Osteoblast (primary cell): Measurements from ENCODE around the gene POLE2. TPM values are rescaled to one million over a fixed set of nuclear protein-coding genes. Genes with fewer than 3 reads are reported as not detected.
A peak's percentile ranks its signal among the peaks of the same experiment; 100 is the strongest.

Source experiments
- DNase-seq: peaks from one replicate; pipeline ENCODE4 v3.0.0; 2011; ENCODE audit warnings: low spot score, mixed read lengths; ENCODE audit not compliant: insufficient read length; ENCODE audit errors: missing footprints
- H2AFZ ChIP-seq: 2 replicates; pipeline ENCODE4 v1.6.0; 2011; ENCODE audit warnings: mild to moderate bottlenecking, low read length
- H3K27ac ChIP-seq: 2 replicates; pipeline ENCODE4 v1.5.1; 2011; ENCODE audit warnings: mild to moderate bottlenecking, low read depth, low read length, moderate library complexity
- H3K27me3 ChIP-seq: 2 replicates; pipeline ENCODE4 v1.6.0; 2012; ENCODE audit warnings: mild to moderate bottlenecking, control low read depth, inconsistent platforms, low read length, moderate library complexity; ENCODE audit not compliant: insufficient read depth
- H3K36me3 ChIP-seq: 2 replicates; pipeline ENCODE4 v1.5.1; 2011; ENCODE audit warnings: mild to moderate bottlenecking, low read length, control low read depth, moderate library complexity; ENCODE audit not compliant: insufficient read depth
- H3K4me1 ChIP-seq: 2 replicates; pipeline ENCODE4 v1.5.1; 2011; ENCODE audit warnings: mild to moderate bottlenecking, low read length, control low read depth, moderate library complexity; ENCODE audit not compliant: insufficient read depth
- H3K4me2 ChIP-seq: 2 replicates; pipeline ENCODE4 v1.6.0; 2011; ENCODE audit warnings: mild to moderate bottlenecking, low read length; ENCODE audit not compliant: insufficient read depth
- H3K4me3 ChIP-seq: fragments of 200-600 bp; sonication (generic); 3 replicates; pipeline ENCODE4 v1.5.1; 2012; ENCODE audit warnings: mild to moderate bottlenecking, low read length, inconsistent platforms; ENCODE audit not compliant: insufficient read depth
- H3K79me2 ChIP-seq: 2 replicates; pipeline ENCODE4 v1.6.0; 2012; ENCODE audit warnings: mild to moderate bottlenecking, low read length, control low read depth, inconsistent platforms; ENCODE audit not compliant: insufficient read depth
- H3K9me3 ChIP-seq: 2 replicates; pipeline ENCODE4 v1.5.1; 2011; ENCODE audit warnings: low read depth, low read length, control low read depth
- H4K20me1 ChIP-seq: 2 replicates; pipeline ENCODE4 v1.6.0; 2012; ENCODE audit warnings: mild to moderate bottlenecking, low read length, control low read depth; ENCODE audit not compliant: insufficient read depth
- total RNA-seq: library from RNA; depleted of rRNA; stranded (reverse); fragments of >200 nt; gene quantifications from 2 replicates; pipeline ENCODE4 v1.2.3, GENCODE V29; 2012
- TF ChIP-seq, protein P1 (sequence below): IDR thresholded peaks from 2 replicates; pipeline ENCODE4 v1.5.1; 2011; ENCODE audit warnings: mild to moderate bottlenecking, low read depth, low read length, moderate library complexity; ENCODE audit errors: extremely low read depth

POLE2 gene
- total RNA-seq, 1 donor, result 6.2 TPM

DNA sequence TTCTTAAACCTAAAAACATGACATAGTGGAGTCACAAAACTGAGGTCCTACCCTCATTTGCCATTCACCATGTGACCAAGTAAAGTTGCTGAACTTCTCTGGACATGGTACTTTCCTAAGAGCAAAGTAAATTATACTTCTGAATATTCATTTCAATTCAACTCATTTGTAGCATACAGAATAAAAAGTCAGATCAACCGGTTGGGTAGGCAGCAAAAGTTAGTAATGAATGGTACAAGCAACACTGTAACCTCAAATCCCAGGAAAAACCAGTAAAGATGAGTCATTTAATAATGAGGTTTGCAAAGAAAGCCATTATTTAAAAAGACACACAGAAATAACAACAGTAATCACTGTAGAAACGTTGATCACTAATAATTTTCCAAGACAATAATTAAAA lies 8.7 kb downstream of the POLE2 start:
- H3K27me3 ChIP-seq, result no peaks in the 10 kb centered on the region
- peaks cover 6% of the 10 kb centered on the region for H3K4me1 ChIP-seq
- DNase-seq, result no peak
- no peak overlapping the region for H2AFZ ChIP-seq
- H4K20me1 ChIP-seq, result no peaks in the 10 kb centered on the region
- no peak overlapping the region for H3K4me3 ChIP-seq
- no peaks in the 10 kb centered on the region for H3K79me2 ChIP-seq
- H3K4me2 ChIP-seq, result no peak overlapping the region
- TF ChIP-seq, protein P1, sequence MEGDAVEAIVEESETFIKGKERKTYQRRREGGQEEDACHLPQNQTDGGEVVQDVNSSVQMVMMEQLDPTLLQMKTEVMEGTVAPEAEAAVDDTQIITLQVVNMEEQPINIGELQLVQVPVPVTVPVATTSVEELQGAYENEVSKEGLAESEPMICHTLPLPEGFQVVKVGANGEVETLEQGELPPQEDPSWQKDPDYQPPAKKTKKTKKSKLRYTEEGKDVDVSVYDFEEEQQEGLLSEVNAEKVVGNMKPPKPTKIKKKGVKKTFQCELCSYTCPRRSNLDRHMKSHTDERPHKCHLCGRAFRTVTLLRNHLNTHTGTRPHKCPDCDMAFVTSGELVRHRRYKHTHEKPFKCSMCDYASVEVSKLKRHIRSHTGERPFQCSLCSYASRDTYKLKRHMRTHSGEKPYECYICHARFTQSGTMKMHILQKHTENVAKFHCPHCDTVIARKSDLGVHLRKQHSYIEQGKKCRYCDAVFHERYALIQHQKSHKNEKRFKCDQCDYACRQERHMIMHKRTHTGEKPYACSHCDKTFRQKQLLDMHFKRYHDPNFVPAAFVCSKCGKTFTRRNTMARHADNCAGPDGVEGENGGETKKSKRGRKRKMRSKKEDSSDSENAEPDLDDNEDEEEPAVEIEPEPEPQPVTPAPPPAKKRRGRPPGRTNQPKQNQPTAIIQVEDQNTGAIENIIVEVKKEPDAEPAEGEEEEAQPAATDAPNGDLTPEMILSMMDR, result no peak
- H3K9me3 ChIP-seq, result no peaks in the 10 kb centered on the region
- no peak overlapping the region for H3K27ac ChIP-seq
- no peaks in the 10 kb centered on the region for H3K36me3 ChIP-seq

DNA sequence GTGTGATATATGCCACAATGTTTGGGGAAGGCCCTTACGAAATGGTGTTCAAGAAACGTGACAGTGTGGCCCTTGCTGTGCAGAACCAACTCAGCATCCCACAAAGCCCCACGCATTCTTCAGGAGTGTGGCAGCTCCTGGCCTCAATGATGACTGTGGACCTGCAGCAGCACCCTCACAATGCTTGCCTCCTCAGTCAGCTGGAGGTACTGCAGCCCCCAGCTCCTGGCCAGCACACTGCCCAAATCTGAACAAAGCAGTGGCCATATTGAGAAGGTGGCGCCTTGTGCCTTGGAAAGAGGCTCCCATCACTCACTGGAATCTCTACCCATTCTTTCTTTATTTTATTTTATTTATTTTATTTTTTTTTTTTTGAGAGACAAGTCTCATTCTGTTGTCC lies 10.4 kb downstream of the POLE2 start:
- Histone ChIP-seq H4K20me1 (no peaks in the 10 kb centered on the region), H3K79me2 (no peaks in the 10 kb centered on the region), H3K9me3 (no peaks in the 10 kb centered on the region), H3K4me2 (no peak overlapping the region), H2AFZ (no peak overlapping the region), H3K36me3 (no peaks in the 10 kb centered on the region), H3K4me1 (peaks cover 9% of the 10 kb centered on the region), H3K27ac (no peak overlapping the region), H3K4me3 (no peak overlapping the region), H3K27me3 (no peaks in the 10 kb centered on the region)
- TF ChIP-seq, protein P1, result peak; percentile 10
- DNase-seq, result no peak

DNA sequence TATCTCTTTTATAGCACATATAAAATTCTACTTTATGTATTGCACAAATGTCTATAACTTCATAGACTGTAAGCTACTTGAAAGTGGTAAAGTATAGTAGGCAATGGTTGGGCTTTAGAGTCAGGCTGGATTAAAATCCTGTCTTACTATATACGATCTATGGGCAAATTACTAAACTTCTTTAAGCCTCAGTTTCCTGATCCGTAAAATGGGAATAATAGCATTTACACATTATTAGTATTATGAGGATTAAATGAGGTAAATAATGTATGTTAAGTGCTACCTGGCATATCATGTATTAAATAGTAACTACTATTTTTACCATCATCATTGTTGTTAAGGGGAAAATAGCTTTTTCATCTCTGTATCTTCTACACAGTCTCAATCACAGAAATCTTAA lies 14.4 kb downstream of the POLE2 start:
- no peaks in the 10 kb centered on the region for H3K9me3 ChIP-seq
- no peak overlapping the region for H2AFZ ChIP-seq
- no peaks in the 10 kb centered on the region for H3K79me2 ChIP-seq
- H3K4me1 ChIP-seq, result peaks cover 3% of the 10 kb centered on the region
- no peak overlapping the region for H3K4me3 ChIP-seq
- DNase-seq, result no peak
- no peaks in the 10 kb centered on the region for H4K20me1 ChIP-seq
- H3K27me3 ChIP-seq, result no peaks in the 10 kb centered on the region
- no peak overlapping the region for H3K27ac ChIP-seq
- no peak overlapping the region for H3K4me2 ChIP-seq
- TF ChIP-seq, protein P1, result no peak
- H3K36me3 ChIP-seq, result no peaks in the 10 kb centered on the region

DNA sequence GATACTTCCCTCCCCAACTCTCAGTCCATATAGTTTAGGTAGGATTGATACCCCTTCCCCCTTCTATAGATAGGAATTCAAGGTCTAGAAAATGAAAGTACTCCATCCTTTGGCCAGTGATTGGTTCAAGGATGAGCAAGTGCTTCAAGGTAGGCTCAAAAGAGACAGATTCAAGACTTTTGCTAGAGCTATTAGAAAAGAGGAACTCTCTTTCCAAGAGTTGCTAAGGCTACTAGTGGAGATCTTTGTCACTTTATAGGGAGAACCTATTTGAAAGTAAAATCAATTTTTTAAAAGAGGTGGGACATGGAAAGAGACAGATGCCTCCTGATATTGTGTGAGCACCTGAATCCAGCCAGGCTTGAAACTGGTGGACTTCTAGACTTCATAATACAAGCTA lies 17.5 kb downstream of the POLE2 start:
- H3K36me3 ChIP-seq, result no peaks in the 10 kb centered on the region
- TF ChIP-seq, protein P1, result no peak

More for the DNA sequence above, 17.5 kb downstream of the POLE2 start:
- Histone ChIP-seq H3K4me3 (no peak overlapping the region), H3K4me1 (peaks cover 3% of the 10 kb centered on the region), H3K79me2 (no peaks in the 10 kb centered on the region), H3K9me3 (no peaks in the 10 kb centered on the region), H2AFZ (no peak overlapping the region), H3K4me2 (no peak overlapping the region), H3K27me3 (no peaks in the 10 kb centered on the region), H4K20me1 (no peaks in the 10 kb centered on the region), H3K27ac (no peak overlapping the region)
- DNase-seq, result no peak
